HG02938 (cell line): ENCODE results near the gene MANSC4.
"Not testable (repeated sequence)": the region's sequence is repeated elsewhere in the genome, so short reads cannot be mapped to it uniquely, and the experiment has no call there.

ENCODE experiments used
- ATAC-seq: cut with Tn5 transposase; IDR thresholded peaks from one replicate; pipeline ENCODE4 v1.9.1; 2021; ENCODE audit warnings: mild to moderate bottlenecking, moderate library complexity; ENCODE audit not compliant: unreplicated experiment

Gene MANSC4

DNA sequence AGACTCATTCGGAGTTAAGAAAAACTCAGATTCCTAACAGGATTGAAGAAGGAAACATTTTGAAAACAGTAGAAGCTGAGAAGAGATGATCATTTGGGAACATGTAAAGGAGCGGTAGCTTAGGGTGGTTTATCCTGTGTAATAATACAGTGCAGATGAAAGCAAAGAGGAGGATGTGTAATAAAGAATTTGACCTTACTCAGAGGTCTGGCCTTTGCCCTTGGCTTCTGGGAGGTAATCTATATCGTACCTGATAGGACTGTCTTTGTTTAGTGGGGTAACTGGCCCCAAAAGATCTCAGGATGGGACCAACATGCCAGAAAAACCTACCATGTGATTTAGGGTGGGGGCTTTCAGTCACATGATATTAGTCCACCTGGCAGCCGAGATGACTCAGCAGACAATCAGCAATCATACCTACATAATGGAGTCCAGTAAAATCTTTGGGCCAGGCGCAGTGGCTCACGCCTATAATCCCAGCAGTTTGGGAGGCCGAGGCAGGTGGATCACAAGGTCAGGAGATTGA is 23.3 kb downstream of the MANSC4 start:
- ATAC-seq, result no peak

DNA sequence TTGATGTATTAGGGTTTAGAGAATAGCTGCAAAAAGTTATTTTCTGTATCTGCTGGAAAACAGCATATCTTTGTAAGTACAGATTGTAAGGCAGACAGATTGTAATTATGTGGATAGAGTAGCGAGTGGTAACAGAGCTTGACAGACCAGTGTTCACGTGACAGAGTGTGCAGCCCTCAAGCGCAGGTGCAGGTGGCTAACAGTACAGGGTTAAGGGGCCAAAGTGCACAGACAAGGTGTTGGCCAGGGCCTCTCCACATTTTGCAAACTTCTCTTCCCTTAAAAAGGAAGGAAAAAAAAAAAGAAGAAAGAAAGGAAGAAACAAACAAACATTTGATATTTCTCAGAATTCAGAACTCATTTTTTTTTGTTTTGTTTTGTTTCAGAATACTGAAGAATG is 25.2 kb downstream of the MANSC4 start:
- ATAC-seq, result no peak

DNA sequence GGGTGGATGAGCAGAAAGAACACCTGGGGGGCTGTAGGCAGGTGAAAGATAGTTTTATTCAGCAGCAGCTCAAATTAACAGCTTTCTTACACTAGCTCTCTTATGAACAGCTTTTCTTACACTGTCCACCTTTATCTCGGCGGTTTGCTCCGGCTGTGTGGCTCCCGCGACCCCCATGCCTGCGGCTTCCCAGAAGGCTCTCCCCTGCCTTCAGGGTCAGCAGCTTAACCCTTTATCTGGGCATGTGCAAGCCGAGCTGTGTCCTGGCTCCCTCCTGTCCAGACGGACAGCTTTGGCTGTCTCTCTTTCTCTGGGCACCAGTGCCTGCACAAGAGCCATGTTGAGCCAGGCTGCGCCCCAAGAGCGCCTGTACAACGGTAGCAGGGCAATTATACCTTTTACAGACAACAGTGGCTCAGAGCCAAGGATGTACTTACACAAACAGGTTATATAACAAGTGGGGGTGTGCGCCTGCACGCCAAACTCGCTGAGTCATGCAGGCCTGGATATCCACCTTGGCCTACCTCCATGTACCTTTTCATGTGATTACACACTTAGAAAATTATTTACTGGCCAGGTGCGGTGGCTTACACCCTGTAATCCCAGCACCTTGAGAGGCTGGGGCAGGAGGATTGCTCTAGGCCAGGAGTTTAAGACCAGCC is 28.5 kb downstream of the MANSC4 start:
- ATAC-seq, result no peak

DNA sequence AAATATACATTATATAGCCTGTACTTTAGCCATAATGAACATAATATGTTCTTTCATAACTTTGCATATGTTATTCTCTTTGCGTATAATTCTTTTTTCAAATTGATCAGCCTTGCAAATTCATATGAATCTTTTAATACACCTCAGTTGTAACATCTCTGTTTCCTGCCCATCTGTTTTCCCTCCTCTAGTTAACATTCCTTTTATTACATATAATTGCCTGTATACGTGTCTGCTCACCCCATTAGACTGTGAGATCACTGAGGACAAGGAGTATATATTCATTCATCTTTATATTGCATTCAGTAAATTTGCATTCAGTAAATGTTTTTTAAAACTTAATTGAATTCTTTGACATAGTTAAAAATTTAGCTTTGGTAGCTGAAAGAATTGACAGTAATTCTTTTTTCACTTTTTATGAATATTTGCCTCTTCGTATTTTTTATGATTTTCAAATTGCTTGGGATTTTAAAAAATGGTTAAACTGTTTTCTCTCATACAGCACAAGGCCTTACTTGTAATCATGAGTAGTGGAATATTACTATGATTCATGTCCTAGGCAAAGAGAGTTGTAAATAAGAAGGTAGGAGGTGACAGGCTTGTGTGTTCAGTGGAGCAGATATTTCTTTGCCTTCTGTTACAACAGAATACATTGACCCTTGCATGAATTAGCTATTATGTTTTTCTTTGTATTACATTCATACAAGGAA is 32.8 kb downstream of the MANSC4 start:
- no peak for ATAC-seq

DNA sequence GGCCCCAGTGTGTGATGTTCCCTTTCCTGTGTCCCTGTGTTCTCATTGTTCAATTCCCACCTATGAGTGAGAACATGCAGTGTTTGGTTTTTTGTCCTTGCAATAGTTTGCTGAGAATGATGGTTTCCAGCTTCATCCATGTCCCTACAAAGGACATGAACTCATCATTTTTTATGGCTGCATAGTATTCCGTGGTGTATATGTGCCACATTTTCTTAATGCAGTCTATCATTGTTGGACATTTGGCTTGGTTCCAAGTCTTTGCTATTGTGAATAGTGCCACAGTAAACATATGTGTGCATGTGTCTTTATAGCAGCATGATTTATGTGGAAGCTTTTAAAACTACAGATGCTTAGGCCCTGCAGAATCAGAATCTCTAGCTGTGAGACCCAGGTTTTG is 34.3 kb downstream of the MANSC4 start:
- ATAC-seq, result not testable (repeated sequence)

DNA sequence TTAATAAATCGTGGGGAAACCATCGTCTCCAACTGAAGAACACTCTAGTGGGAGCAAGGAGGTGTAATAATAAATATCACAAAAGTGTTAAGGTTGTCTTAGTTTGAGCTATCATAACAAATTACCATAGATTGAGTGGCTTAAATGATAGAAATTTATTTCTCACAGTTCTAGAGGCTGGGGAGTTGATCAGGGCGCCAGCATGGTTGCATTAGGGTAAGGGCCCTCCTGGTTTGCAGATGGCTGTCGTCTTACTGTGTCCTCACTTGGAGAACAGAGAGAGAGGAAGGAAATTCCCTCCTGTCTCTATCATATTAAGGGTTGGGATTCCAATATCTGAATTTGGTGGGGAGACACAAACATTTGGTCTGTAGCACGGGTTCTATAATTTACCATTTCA is 36.4 kb downstream of the MANSC4 start:
- ATAC-seq, result no peak

DNA sequence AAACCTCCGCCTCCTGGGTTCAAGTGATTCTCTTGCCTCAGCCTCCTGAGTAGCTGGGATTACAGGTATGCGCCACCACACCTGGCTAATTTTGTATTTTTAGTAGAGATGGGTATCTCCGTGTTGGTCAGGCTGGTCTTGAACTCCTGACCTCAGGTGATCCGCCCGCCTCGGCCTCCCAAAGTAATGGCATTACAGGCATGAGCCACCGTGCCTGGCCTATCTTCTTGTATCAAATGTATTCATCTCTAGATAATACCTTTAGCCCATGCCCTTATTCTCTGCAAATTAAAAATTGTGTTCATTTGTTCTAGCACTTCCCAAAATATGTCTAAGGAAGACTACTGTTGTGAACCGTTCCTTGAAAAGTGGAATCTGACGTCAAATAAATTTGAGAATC is 45.7 kb downstream of the MANSC4 start:
- not testable (repeated sequence) for ATAC-seq

DNA sequence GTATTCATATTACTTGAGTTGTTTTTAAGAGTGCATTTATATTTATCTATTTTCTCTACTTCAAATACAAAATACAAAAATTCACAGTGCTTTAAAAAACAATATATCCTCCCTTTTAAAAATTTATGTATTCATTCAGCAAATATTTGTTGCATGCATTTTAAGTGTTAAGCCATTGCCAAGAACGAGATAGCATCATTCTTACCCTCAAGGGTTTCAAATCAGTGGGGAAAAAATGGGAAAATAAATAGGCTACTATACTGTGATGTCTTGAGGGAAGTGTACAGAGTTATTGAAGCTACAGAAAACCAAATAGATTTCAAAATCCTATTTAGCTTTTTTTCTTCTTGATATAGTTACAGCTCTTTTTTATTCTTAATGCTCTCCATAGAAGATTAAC is 46.2 kb downstream of the MANSC4 start:
- no peak for ATAC-seq

DNA sequence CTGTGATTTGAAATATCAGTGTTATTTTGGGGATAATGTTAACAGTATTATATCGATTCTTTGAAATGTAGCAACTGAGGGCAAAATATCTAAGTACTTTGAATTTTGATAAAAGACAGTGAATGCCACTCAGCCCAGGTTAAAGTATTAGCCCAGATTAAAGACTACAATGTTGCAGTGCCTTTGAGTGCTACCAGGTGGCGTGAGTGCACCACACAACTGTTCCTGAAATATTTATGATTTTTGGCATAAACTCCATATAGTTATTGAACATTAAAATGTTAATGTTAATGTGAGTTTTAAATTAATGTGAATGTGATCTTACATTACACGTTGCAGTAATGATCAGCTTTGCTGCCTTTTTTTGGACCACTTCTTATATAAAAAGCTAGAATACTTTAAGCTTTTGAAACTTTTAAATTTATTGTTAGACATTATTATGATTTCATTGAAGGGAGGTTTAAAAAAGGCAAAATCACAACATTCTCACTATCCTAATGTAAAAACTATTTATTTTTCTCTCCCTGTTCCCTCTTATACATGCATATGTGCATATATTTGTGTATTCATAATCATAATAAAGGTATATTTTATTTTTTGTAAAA is 46.9 kb downstream of the MANSC4 start:
- peak; percentile 76 for ATAC-seq

DNA sequence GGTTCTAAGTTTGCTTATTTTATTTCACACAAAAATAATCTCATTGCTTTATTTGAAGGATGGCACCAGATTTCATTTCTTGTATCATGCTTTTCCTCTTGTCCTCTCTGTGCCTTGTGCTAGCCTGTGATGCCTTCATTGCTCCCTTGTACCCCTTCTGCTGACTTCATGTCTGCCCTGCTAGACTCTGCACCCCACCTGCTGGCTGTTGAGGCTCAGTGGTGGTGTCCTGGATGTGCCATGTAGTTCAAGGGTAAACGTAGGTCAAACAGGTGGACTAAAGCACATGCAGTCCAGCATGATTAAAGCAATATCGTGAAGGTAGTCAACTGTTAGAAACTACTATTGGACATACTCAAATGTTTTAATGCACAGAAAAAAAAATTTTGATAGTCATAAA is 47.8 kb downstream of the MANSC4 start:
- peak; percentile 47 for ATAC-seq

DNA sequence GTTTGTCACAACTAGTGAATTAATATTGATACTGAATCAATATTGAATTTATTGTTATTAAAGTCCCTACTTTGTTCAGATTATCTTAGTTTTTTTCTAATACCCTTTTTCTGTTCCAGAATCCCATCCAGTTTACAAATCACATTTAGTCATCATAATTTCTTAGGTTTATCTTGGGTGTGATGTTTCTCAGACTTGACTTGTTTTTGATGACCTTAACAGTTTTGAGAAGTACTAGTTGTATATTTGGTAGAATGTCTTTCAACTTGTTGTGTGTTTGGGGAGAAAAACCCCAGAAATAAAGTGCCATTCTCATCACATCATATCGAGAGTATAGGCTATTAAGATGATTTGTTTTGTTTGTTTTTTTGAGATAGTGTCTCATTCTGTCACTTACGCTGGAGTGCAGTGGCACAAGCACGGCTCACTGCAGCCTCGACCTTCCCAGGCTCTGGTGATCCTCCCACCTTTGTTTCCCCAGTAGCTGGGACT is 49.9 kb downstream of the MANSC4 start:
- no peak for ATAC-seq

DNA sequence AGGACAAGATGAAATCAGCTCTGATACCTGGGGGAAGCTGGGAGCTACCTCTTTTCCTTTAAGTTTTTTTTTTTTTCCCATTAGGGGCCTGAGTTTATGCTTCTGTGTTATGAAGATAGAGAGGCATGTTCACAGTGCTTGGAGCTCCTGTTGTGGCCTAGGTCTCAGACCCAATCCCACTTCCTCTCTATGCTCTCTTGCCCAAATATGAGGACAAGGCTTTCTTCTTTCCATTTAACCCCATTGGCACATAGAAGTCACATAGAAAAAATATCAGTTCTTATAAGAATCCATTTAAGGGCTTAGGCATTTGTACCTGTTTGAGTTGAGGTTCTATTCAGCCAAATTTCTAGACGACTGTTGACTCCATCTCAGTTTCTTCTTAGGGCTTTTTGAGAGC is 56.8 kb downstream of the MANSC4 start:
- ATAC-seq, result no peak
